Adrenal gland (tissue), 12 donors: ENCODE data around the gene RAD51B. TPM values are rescaled to one million over a fixed set of nuclear protein-coding genes. Genes with fewer than 3 reads are reported as not detected.

Source experiments
- DNase-seq, 7 donors: peaks; one replicate each; pipeline ENCODE4 v3.0.0-alpha.2; 2019 to 2020
- H3K27ac ChIP-seq, 5 donors: fragments of 200-600 bp; sonication (generic) in 4 of 5; 1 replicate in 3 of 5; 2 replicates in 2 of 5; pipeline versions ENCODE4 v1.5.1 to v1.8.0; 2016 to 2020; ENCODE audit warnings: mild to moderate bottlenecking in 1 of 5
- H3K27me3 ChIP-seq: fragments of 200-600 bp; 2 replicates; pipeline ENCODE4 v1.8.0; 2021
- H3K36me3 ChIP-seq, 2 donors: fragments of 200-600 bp; replicated peaks in 1 of 2; 1 replicate in 1 of 2; 2 replicates in 1 of 2; pipeline versions ENCODE4 v1.5.1 to v1.8.0; 2018 to 2022
- H3K4me1 ChIP-seq, 2 donors: fragments of 200-600 bp; replicated peaks in 1 of 2; 1 replicate in 1 of 2; 2 replicates in 1 of 2; pipeline versions ENCODE4 v1.5.1 to v1.8.0; 2018 to 2021
- H3K4me3 ChIP-seq, 4 donors: fragments of 200-600 bp; sonication (generic) in 3 of 4; one replicate each; pipeline ENCODE4 v1.5.1; 2016 to 2018
- H3K9me3 ChIP-seq, 3 donors: fragments of 200-600 bp; sonication (generic) in 1 of 3; replicated peaks in 1 of 3; 1 replicate in 2 of 3; 2 replicates in 1 of 3; pipeline versions ENCODE4 v1.5.1 to v1.8.0; 2016 to 2021
- POLR2A ChIP-seq, 2 donors: fragments of 450-650 bp; IDR thresholded peaks; one replicate each; pipeline ENCODE4 v1.6.1; 2017; ENCODE audit warnings: antibody characterized with exemption in 2 of 2, mild to moderate bottlenecking in 2 of 2, moderate library complexity in 1 of 2
- WGBS, 4 donors: extraction: QIAGEN DNeasy Blood & Tissue Kit in 2 of 4; methylation state at CpG; one replicate each; pipeline versions ENCODE4 v1.1.5 to v1.1.7; 2013 to 2017; 5-methylcytosine and 5-hydroxymethylcytosine counted together
- intact Hi-C, 2 donors: fragments of 100-400 bp; cut with DNase I; formaldehyde crosslinking; loops; one replicate each; pipeline versions ENCODE4 v1.14.1 to v1.15.0; 2022 to 2023
- polyA plus RNA-seq, 3 donors: library from polyadenylated mRNA; stranded (reverse); fragments of 200-250 nt in 2 of 3; fragments of 350-450 nt in 1 of 3; fragmentation: Illumina TruSeq in 1 of 3; extraction: RNeasy Lipid Tissue Mini Kit (QIAGEN cat#74804) in 1 of 3; gene quantifications; one replicate each; pipeline ENCODE4 v1.2.3, GENCODE V29; 2013 to 2014
- total RNA-seq, 9 donors: library from RNA; depleted of rRNA in 4 of 9; stranded (reverse); fragments of >200 nt in 4 of 9; fragments of 120-200 nt in 1 of 9; fragmentation: NEBNext Ultra II Directional in 1 of 9; extraction: Animal tissue kit (Norgen Biotek cat#: 25700) in 1 of 9; gene quantifications; one replicate each; pipeline versions ENCODE4 v1.1.0 to v1.2.4, GENCODE V29; 2013 to 2023
- TF ChIP-seq, protein P1 (sequence below), 6 experiments: fragments of 450-650 bp in 4 of 6; fragments of 200-600 bp in 2 of 6; sonication (generic) in 1 of 6; IDR thresholded peaks; 1 replicate in 5 of 6; 2 replicates in 1 of 6; pipeline versions ENCODE4 v1.5.1 to v1.8.0; 2016 to 2021; ENCODE audit warnings: antibody characterized with exemption in 6 of 6, mild to moderate bottlenecking in 2 of 6, moderate library complexity in 1 of 6
- donor health status: healthy with polysubstance abuse.
- donor health status: Bipolar disorder and iron deficiency.
- donor health status: DM: yes; HTN: yes; CAD: no.
- donor health status: DM: no; HTN: no; CAD: no.
- donor health status: DM: no; HTN: no; CAD: no.
- donor health status: DM: yes; HTN: yes; CAD: no.

The RAD51B gene
- total and polyA plus RNA-seq, 12 donors = 2.3 to 24.6 (median 12.4) TPM

DNA sequence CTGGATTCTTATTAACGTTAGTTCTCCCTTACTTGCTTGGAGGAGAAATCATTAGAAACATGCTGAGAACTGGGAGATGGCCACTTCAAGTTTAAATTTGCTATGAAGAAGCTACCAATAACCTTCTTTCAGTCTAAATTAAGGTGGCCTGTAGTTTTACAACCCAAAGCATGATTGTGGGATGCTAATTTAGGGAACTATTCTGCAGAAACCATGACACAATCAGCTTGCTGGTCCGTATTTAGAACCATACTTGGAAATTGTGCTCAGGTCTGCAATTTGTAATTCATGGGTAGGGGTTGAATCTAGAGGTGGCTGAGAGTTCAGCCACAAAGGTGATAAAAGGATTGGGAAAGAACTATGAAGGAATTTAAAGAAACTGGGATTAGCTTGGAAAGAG lies 405.7 kb downstream of the RAD51B start:
- WGBS, 4 donors = 80 to 86% (median 83%) methylated on average over 2 of the region's 2 CpGs
- H3K27me3 ChIP-seq = no peaks in the 10 kb centered on the region
- H3K4me3 ChIP-seq = no peak overlapping the region
- DNase-seq = no peak
- TF ChIP-seq, protein P1, sequence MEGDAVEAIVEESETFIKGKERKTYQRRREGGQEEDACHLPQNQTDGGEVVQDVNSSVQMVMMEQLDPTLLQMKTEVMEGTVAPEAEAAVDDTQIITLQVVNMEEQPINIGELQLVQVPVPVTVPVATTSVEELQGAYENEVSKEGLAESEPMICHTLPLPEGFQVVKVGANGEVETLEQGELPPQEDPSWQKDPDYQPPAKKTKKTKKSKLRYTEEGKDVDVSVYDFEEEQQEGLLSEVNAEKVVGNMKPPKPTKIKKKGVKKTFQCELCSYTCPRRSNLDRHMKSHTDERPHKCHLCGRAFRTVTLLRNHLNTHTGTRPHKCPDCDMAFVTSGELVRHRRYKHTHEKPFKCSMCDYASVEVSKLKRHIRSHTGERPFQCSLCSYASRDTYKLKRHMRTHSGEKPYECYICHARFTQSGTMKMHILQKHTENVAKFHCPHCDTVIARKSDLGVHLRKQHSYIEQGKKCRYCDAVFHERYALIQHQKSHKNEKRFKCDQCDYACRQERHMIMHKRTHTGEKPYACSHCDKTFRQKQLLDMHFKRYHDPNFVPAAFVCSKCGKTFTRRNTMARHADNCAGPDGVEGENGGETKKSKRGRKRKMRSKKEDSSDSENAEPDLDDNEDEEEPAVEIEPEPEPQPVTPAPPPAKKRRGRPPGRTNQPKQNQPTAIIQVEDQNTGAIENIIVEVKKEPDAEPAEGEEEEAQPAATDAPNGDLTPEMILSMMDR (IDR thresholded peaks at IDR 0.05) = no peak
- TF ChIP-seq POLR2A (IDR thresholded peaks at IDR 0.05) = no peak
- no peaks in the 10 kb centered on the region for H3K36me3 ChIP-seq
- no peaks in the 10 kb centered on the region for H3K4me1 ChIP-seq
- intact Hi-C loops = no loop called here
- no peak overlapping the region for H3K27ac ChIP-seq
- no peaks in the 10 kb centered on the region for H3K9me3 ChIP-seq

DNA sequence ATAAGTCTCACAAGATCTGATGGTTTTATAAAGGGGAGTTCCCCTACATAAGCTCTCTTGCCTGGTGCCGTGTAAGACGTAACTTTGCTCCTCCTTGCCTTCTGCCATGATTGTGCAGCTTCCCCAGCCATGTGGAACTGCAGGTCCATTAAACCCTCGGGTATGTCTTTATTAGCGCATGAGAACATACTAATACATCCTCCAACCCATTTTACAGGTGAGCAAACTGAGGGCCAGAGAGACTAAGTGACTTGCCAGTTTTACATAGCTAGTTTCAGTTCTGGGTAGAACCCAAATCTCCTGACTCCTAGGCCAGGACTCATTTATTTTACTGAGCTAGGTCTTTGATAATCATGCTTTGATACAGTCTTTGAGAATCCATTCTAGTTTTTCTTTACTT lies 406.9 kb downstream of the RAD51B start:
- TF ChIP-seq, protein P1 (IDR thresholded peaks at IDR 0.05) = no peak
- no peak for TF ChIP-seq POLR2A (IDR thresholded peaks at IDR 0.05)
- Histone ChIP-seq H3K27ac (no peak overlapping the region), H3K36me3 (no peaks in the 10 kb centered on the region), H3K27me3 (no peaks in the 10 kb centered on the region), H3K4me3 (no peak overlapping the region), H3K4me1 (peaks cover 3 to 8% of the 10 kb centered on the region in 2 donors), H3K9me3 (no peaks in the 10 kb centered on the region)
- intact Hi-C loops = no loop called here
- 94 to 97% (median 96%) methylated on average over 4 of the region's 4 CpGs for WGBS, 4 donors
- DNase-seq = no peak

DNA sequence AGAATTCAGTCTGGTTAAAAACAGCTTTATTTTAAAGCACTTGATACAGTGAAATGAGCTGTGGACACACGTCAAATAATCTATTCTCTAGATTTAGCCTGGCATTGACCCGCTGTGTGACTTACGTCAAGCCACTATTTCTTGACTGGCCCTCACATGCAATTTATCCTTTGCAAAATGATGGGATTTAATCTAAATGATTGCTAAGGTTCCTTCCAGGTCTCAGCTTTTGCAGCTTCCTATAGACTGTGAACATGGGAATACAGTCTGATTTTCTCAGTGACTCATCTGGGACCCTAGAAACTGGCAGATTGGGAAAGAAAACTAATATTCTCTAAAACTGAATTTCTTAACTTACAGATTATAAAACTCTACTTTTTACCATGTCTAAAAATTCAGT lies 409.1 kb downstream of the RAD51B start:
- intact Hi-C loops = no loop called here
- TF ChIP-seq POLR2A (IDR thresholded peaks at IDR 0.05) = no peak
- TF ChIP-seq, protein P1 (IDR thresholded peaks at IDR 0.05) = no peak

DNA sequence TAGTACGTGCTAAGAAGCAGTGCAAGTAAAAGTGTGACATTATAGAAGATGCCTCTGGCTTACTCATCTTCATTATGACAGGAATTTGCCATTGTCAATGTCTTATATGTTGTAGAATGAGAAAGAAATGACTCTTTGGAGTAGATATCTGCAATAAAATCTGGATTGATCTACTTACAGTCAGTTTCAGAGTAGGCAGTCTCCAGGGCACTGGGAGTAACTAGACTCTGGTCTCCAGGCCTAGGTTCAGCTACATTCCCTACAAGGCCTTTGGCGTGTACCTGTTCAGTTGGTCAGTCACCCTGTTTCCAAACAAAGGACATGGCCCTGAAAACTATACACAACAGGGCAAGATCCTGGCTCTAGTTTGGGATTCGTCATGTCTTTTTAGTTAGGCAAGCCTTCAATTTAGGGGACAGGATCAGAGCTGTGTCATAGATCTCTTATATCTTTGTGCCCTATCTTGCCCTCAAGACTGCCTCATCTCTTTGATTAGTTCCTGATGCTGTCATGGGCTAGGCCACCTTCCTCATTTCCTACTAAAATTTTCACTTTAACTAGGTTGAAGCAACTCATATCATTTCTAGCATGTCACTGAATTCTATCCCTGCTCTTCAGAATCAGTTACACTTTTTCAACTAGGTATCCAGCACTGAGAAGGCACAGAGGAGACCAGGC lies 410.0 kb downstream of the RAD51B start:
- TF ChIP-seq POLR2A (IDR thresholded peaks at IDR 0.05) = no peak
- TF ChIP-seq, protein P1 (IDR thresholded peaks at IDR 0.05) = no peak
- H3K27me3 ChIP-seq = no peaks in the 10 kb centered on the region
- no peak overlapping the region for H3K27ac ChIP-seq
- intact Hi-C loops = no loop called here
- peaks cover 17 to 28% of the 10 kb centered on the region in 2 donors for H3K4me1 ChIP-seq
- no peaks in the 10 kb centered on the region for H3K9me3 ChIP-seq
- no peaks in the 10 kb centered on the region for H3K36me3 ChIP-seq
- H3K4me3 ChIP-seq = no peak overlapping the region
- 92 to 100% (median 94%) methylated on average over 3 of the region's 3 CpGs for WGBS, 4 donors
- no peak for DNase-seq

More for the DNA sequence above, 409.1 kb downstream of the RAD51B start:
- Histone ChIP-seq H3K27ac (no peak overlapping the region), H3K27me3 (no peaks in the 10 kb centered on the region), H3K36me3 (no peaks in the 10 kb centered on the region), H3K4me3 (no peak overlapping the region), H3K9me3 (no peaks in the 10 kb centered on the region), H3K4me1 (peaks cover 17 to 28% of the 10 kb centered on the region in 2 donors)
- 94 to 97% (median 95%) methylated on average over 3 of the region's 3 CpGs for WGBS, 4 donors
- DNase-seq = no peak
